Right atrium auricular region (tissue), 2 donors: ENCODE results near the gene TAOK2. TPM values are rescaled to one million over a fixed set of nuclear protein-coding genes. Genes with fewer than 3 reads are reported as not detected.
A peak's percentile ranks its signal among the peaks of the same experiment; 100 is the strongest.
"Not testable (repeated sequence)": the region's sequence is repeated elsewhere in the genome, so short reads cannot be mapped to it uniquely, and the experiment has no call there.

Experiments used
- DNase-seq: peaks from one replicate; pipeline ENCODE4 v3.0.0-alpha.2; 2019; ENCODE audit warnings: low spot score
- H3K27ac ChIP-seq, 2 donors: fragments of 200-600 bp; sonication (generic); 1 replicate in 1 of 2; 2 replicates in 1 of 2; pipeline ENCODE4 v1.5.1; 2016 to 2019
- H3K27me3 ChIP-seq, 2 donors: fragments of 200-600 bp; sonication (generic); one replicate each; pipeline versions ENCODE4 v1.5.1 to v1.6.0; 2017 to 2019
- H3K36me3 ChIP-seq: fragments of 200-600 bp; sonication (generic); one replicate; pipeline ENCODE4 v1.5.1; 2016
- H3K4me1 ChIP-seq, 2 donors: fragments of 200-600 bp; sonication (generic); one replicate each; pipeline versions ENCODE4 v1.5.1 to v1.6.0; 2017 to 2019
- H3K4me3 ChIP-seq, 2 donors: fragments of 200-600 bp; sonication (generic); 1 replicate in 1 of 2; 2 replicates in 1 of 2; pipeline ENCODE4 v1.5.1; 2017 to 2019; ENCODE audit warnings: mild to moderate bottlenecking in 1 of 2, moderate library complexity in 1 of 2
- H3K9me3 ChIP-seq, 2 donors: fragments of 200-600 bp; sonication (generic); one replicate each; pipeline ENCODE4 v1.5.1; 2019
- CTCF ChIP-seq, 2 donors: fragments of 200-600 bp; sonication (generic); IDR thresholded peaks; one replicate each; pipeline ENCODE4 v1.5.1; 2019; ENCODE audit warnings: antibody characterized with exemption in 2 of 2
- total RNA-seq, 2 donors: library from RNA; depleted of rRNA; stranded (reverse); fragments of >200 nt; gene quantifications; one replicate each; pipeline ENCODE4 v1.1.0, GENCODE V29; 2016

Gene TAOK2
- total RNA-seq, 2 donors from 2014 or later, result 29.1 to 36.7 TPM

DNA sequence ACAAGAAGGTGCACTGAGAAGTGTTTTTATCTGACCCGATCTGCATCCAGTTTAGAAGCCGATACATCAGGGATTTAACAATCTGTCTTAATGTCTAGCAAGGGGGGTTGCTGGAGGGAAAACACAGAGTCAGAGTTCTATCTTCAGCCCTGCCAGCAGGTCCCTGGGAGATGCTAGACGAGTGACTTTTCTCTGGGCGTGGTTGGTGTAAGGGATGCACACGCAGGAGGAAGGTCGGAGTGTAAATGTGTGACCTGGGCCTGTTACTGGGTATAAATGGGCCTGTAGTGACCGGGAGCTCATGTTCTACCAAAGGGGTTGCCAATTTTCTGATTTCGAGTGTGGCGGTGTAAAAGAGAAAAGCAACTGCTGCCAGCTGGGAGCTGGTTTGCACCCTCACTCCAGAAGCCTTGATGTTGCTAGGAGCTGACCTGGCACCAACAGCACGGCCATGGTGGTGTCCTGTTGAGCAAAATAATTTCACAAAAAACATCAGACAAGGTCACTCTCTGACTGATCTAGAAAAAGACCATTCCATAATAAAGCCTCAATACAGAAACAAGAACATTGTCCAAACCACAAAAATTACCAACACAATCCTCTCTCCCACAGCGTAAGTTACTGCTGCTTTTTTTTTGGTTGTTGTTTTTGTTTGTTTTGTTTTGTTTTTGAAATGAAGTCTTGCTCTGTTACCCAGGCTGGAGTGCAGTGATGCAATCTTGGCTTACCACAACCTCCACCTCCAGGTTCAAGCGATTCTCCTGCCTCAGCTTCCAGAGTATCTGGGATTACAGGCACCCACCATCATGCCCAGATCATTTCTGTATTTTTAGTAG, 46.4 kb upstream of the TAOK2 start:
- H3K36me3 ChIP-seq, result peaks cover 9% of the 10 kb centered on the region

DNA sequence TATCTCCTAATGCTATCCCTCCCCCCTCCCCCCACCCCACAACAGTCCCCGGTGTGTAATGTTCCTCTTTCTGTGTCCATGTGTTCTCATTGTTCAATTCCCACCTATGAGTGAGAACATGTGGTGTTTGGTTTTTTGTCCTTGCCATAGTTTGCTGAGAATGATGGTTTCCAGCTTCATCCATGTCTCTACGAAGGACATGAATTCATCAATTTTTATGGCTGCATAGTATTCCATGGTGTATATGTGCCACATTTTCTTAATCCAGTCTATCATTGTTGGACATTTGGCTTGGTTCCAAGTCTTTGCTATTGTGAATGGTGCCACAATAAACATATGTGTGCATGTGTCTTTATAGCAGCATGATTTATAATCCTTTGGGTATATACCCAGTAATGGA, 41.9 kb upstream of the TAOK2 start:
- H3K4me3 ChIP-seq, DNase-seq, H3K4me1 ChIP-seq, H3K36me3 ChIP-seq, H3K27me3 ChIP-seq, H3K27ac ChIP-seq, H3K9me3 ChIP-seq: not testable (repeated sequence)

More for the DNA sequence above, 46.4 kb upstream of the TAOK2 start:
- Histone ChIP-seq H3K27me3 (no peaks in the 10 kb centered on the region), H3K4me1 (peaks cover 0 to 19% of the 10 kb centered on the region in 2 donors), H3K4me3 (peak overlapping the region in 1 of 2 donors; percentile 98), H3K27ac (no peak overlapping the region), H3K9me3 (no peaks in the 10 kb centered on the region)
- no peak for TF ChIP-seq CTCF (IDR thresholded peaks at IDR 0.05)
- DNase-seq, result no peak

- H3K27ac ChIP-seq, result no peak overlapping the region
- H3K27me3 ChIP-seq, result no peaks in the 10 kb centered on the region
- no peak for TF ChIP-seq CTCF (IDR thresholded peaks at IDR 0.05)
- peaks cover 0 to 14% of the 10 kb centered on the region in 2 donors for H3K4me1 ChIP-seq
- H3K4me3 ChIP-seq, result no peak overlapping the region
- no peaks in the 10 kb centered on the region for H3K9me3 ChIP-seq
- no peak for DNase-seq
- H3K36me3 ChIP-seq, result no peaks in the 10 kb centered on the region
Measured at GRCh38 chr16:29940656-29941055, 33.0 kb upstream of the TAOK2 start.

DNA sequence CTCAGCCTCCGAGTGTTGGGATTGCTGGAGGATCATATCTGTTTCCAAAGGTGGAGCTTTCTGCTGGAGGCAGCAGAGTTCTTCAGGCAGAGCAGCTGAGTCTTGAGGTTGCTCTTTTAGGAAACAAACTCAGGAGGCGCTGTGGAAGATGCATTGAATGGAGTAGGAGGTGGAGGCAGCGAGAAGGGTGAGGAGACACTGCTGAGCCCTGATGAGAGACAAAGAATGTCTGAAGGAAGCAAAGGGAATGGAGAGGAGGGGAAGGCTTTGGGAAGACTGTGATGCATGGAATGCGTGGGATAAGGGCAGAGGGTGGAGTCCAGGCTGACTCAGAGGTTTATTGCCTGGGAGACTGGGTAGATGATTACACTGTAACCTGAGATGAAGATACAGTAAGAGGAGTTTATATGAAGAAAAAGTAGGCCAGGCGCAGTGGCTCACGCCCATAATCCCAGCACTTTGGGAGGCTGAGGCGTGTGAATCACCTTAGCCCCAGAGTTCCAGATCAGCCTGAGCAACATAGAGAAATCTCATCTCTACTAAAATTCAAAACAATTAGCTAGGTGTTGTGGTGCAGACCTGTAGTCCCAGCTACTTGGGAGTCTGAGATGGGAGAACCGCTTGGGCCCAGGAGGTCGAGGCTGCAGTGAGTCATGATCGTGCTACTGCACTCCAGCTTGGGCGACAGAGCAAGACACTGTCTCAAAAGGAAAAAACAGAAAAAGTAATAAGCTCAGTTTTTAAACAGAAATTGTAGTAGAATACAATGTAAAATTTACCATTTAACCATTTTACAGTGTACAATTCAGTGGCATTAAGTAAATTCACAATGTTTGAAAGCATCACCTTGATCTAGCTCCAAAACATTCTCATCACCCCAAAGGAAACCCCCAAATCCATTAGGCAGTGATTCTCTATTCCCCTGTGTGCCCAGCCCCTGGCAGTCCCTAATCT, 29.5 kb upstream of the TAOK2 start:
- Histone ChIP-seq H3K9me3 (no peaks in the 10 kb centered on the region), H3K27ac (no peak overlapping the region), H3K27me3 (no peaks in the 10 kb centered on the region), H3K36me3 (no peaks in the 10 kb centered on the region), H3K4me1 (peaks cover 0 to 14% of the 10 kb centered on the region in 2 donors), H3K4me3 (no peak overlapping the region)
- no peak for TF ChIP-seq CTCF (IDR thresholded peaks at IDR 0.05)
- no peak for DNase-seq

- no peak for DNase-seq
- no peak for TF ChIP-seq CTCF (IDR thresholded peaks at IDR 0.05)
- Histone ChIP-seq H3K9me3 (no peaks in the 10 kb centered on the region), H3K36me3 (no peaks in the 10 kb centered on the region), H3K27me3 (no peaks in the 10 kb centered on the region), H3K27ac (no peak overlapping the region), H3K4me1 (peaks cover 0 to 14% of the 10 kb centered on the region in 2 donors), H3K4me3 (no peak overlapping the region)
Measured at GRCh38 chr16:29947897-29948296, 25.8 kb upstream of the TAOK2 start.
